ENCODE measurements around the gene SUGCT. TPM values are rescaled to one million over a fixed set of nuclear protein-coding genes. Genes with fewer than 3 reads are reported as not detected.

Gene SUGCT
- polyA plus RNA-seq, 1 of the 3 experiments (the other 2 are of a cell fraction) = 53.7 TPM

GRCh38 chr7:40714363-40715052 is 579.7 kb downstream of the SUGCT start:
- Histone ChIP-seq H3K4me2 (peak overlapping the region; percentile 27; the same call in 1 of the 2 replicates), H3K27ac (ENCODE audit: low read depth in 2 of 2, low read length in 1 of 2) (peak overlapping the region; percentile 89 to 96), H3K4me3 (ENCODE audit: low read depth in 2 of 2, low read length in 1 of 2) (no peak overlapping the region; a peak in 1 of 4 replicates), H2AFZ (ENCODE audit: low read depth) (no peak overlapping the region; the same call in 1 of the 2 replicates), H3K27me3 (ENCODE audit: insufficient read depth) (no peaks in the 10 kb centered on the region), H3K79me2 (ENCODE audit: insufficient read depth) (peaks cover 41% of the 10 kb centered on the region; the same call in 1 of the 2 replicates), H4K20me1 (ENCODE audit: insufficient read depth) (no peaks in the 10 kb centered on the region), H3K9ac (peak overlapping the region; percentile 10), H3K9me2 (no peaks in the 10 kb centered on the region), H3K9me3 (no peaks in the 10 kb centered on the region), H3F3A (replicated peaks; ENCODE audit: insufficient read depth) (peaks cover 56% of the 10 kb centered on the region), H3K36me3 (replicated peaks in 1 of 2; ENCODE audit: control insufficient read depth in 1 of 2, insufficient read depth in 2 of 2, low read length in 1 of 2) (peaks cover 0 to 17% of the 10 kb centered on the region in 2 experiments), H3K4me1 (ENCODE audit: control insufficient read depth in 1 of 2, insufficient read depth in 2 of 2, low read depth in 1 of 2, low read length in 1 of 2) (peaks cover 30 to 49% of the 10 kb centered on the region in 2 experiments)
- WGBS (ENCODE audit: low lambda C conversion rate) = 82% methylated on average over 2 of the region's 2 CpGs
- CTCF ChIA-PET = interaction anchor here (0.7 to 1.4 kb wide), 4 partner anchors 12 to 383 kb away, joined by 3 to 6 read pairs (median 4); no protein-coding TSS in a partner anchor
- no peak for TF ChIP-seq REST (IDR thresholded peaks at IDR 0.05; ENCODE audit: low read depth, low read length)
- TF ChIP-seq JUND (IDR thresholded peaks at IDR 0.05) = peak; percentile 13; the same call in 1 of the 2 replicates
- TF ChIP-seq RAD21 (IDR thresholded peaks at IDR 0.05; ENCODE audit: low read length) = no peak
- TF ChIP-seq TAF1 (IDR thresholded peaks at IDR 0.05; ENCODE audit: borderline replicate concordance, low read depth, low read length) = no peak
- peak; percentile 43 for TF ChIP-seq CHD2 (IDR thresholded peaks at IDR 0.05; ENCODE audit: low read length, partially characterized antibody)
- TF ChIP-seq EP300 (IDR thresholded peaks at IDR 0.05; ENCODE audit: borderline replicate concordance in 1 of 2, low read depth in 1 of 2, low read length in 1 of 2) = peak in 1 of 2 experiments; percentile 45; a peak in 2 of 4 replicates
- no peak for TF ChIP-seq EZH2phosphoT487 (IDR thresholded peaks at IDR 0.05; ENCODE audit: borderline replicate concordance, low read depth)
- TF ChIP-seq TCF12 (IDR thresholded peaks at IDR 0.05) = peak; percentile 79
- TF ChIP-seq FOXM1 (IDR thresholded peaks at IDR 0.05; ENCODE audit: low read depth) = no peak
- TF ChIP-seq SIN3A (IDR thresholded peaks at IDR 0.05; ENCODE audit: borderline replicate concordance, low read depth, low read length) = no peak
- TF ChIP-seq FOSL2 (IDR thresholded peaks at IDR 0.05; ENCODE audit: borderline replicate concordance, low read depth) = no peak
- peak; percentile 49; the same call in 1 of the 2 replicates for TF ChIP-seq MAX (IDR thresholded peaks at IDR 0.05; ENCODE audit: low read depth)
- peak; percentile 33 for DNase-seq
- POLR2A ChIA-PET = no interaction called here

GRCh38 chr7:40715053-40715430 is 580.2 kb downstream of the SUGCT start:
- Histone ChIP-seq H3K27ac (ENCODE audit: low read depth in 2 of 2, low read length in 1 of 2) (peak overlapping the region; percentile 89 to 96), H3K9me2 (no peaks in the 10 kb centered on the region), H3F3A (replicated peaks; ENCODE audit: insufficient read depth) (peaks cover 61% of the 10 kb centered on the region), H3K36me3 (replicated peaks in 1 of 2; ENCODE audit: control insufficient read depth in 1 of 2, insufficient read depth in 2 of 2, low read length in 1 of 2) (peaks cover 0 to 17% of the 10 kb centered on the region in 2 experiments), H3K4me2 (peak overlapping the region; percentile 27), H3K4me1 (ENCODE audit: control insufficient read depth in 1 of 2, insufficient read depth in 2 of 2, low read depth in 1 of 2, low read length in 1 of 2) (peaks cover 31 to 49% of the 10 kb centered on the region in 2 experiments), H3K79me2 (ENCODE audit: insufficient read depth) (peaks cover 41% of the 10 kb centered on the region; the same call in 1 of the 2 replicates), H3K27me3 (ENCODE audit: insufficient read depth) (no peaks in the 10 kb centered on the region), H3K9me3 (no peaks in the 10 kb centered on the region), H3K9ac (peak overlapping the region; percentile 10), H2AFZ (ENCODE audit: low read depth) (no peak overlapping the region), H4K20me1 (ENCODE audit: insufficient read depth) (no peaks in the 10 kb centered on the region), H3K4me3 (ENCODE audit: low read depth in 2 of 2, low read length in 1 of 2) (no peak overlapping the region)
- 93% methylated on average over 3 of the region's 3 CpGs for WGBS (ENCODE audit: low lambda C conversion rate)
- CTCF ChIA-PET = interaction anchor here (0.7 to 1.4 kb wide), 4 partner anchors 12 to 384 kb away, joined by 3 to 6 read pairs (median 3); no protein-coding TSS in a partner anchor
- POLR2A ChIA-PET = no interaction called here
- no peak for DNase-seq
- TF ChIP-seq TAF1 (IDR thresholded peaks at IDR 0.05; ENCODE audit: borderline replicate concordance, low read depth, low read length) = no peak
- no peak for TF ChIP-seq FOXJ3 (CRISPR knock-in tag; IDR thresholded peaks at IDR 0.05)
- TF ChIP-seq GATA2 (CRISPR knock-in tag; IDR thresholded peaks at IDR 0.05) = no peak
- no peak for TF ChIP-seq MAX (IDR thresholded peaks at IDR 0.05; ENCODE audit: low read depth)
- TF ChIP-seq IRF3 (IDR thresholded peaks at IDR 0.05; ENCODE audit: low read depth, low read length) = no peak
- no peak for TF ChIP-seq EZH2phosphoT487 (IDR thresholded peaks at IDR 0.05; ENCODE audit: borderline replicate concordance, low read depth)
- TF ChIP-seq SIN3A (IDR thresholded peaks at IDR 0.05; ENCODE audit: borderline replicate concordance, low read depth, low read length) = no peak
- TF ChIP-seq PBX3 (IDR thresholded peaks at IDR 0.05) = no peak
- no peak for TF ChIP-seq MXI1 (IDR thresholded peaks at IDR 0.05; ENCODE audit: low read depth, low read length)
- TF ChIP-seq MEF2A (IDR thresholded peaks at IDR 0.05; ENCODE audit: borderline replicate concordance, low read depth) = no peak

Data from SK-N-SH (cell line).